NCI-H2171 (cell line): Measurements from ENCODE around the gene PTDSS2.
A peak's percentile ranks its signal among the peaks of the same experiment; 100 is the strongest.

Source experiments
- DNase-seq: peaks from one replicate; lab custom pipeline; 2025; lab: John Stamatoyannopoulos, UW

The PTDSS2 gene

GRCh38 chr11:469684-470560 lies 19.8 kb downstream of the PTDSS2 start:
- DNase-seq = no peak

- DNase-seq = no peak
Observed at GRCh38 chr11:471468-472145, 21.5 kb downstream of the PTDSS2 start.

- DNase-seq = no peak
Observed at GRCh38 chr11:472272-472671, 22.2 kb downstream of the PTDSS2 start.

- no peak for DNase-seq
Observed at GRCh38 chr11:472816-473215, 22.7 kb downstream of the PTDSS2 start.

GRCh38 chr11:473415-473814 lies 23.3 kb downstream of the PTDSS2 start:
- no peak for DNase-seq

- peak; percentile 48 for DNase-seq
Observed at GRCh38 chr11:473962-474785, 24.1 kb downstream of the PTDSS2 start.

GRCh38 chr11:474914-475506 lies 24.9 kb downstream of the PTDSS2 start:
- no peak for DNase-seq

- DNase-seq = no peak
Observed at GRCh38 chr11:475941-476340, 25.9 kb downstream of the PTDSS2 start.

GRCh38 chr11:476416-476815 lies 26.3 kb downstream of the PTDSS2 start:
- DNase-seq = no peak

GRCh38 chr11:477052-477715 lies 27.1 kb downstream of the PTDSS2 start:
- DNase-seq = no peak

- DNase-seq = no peak
Observed at GRCh38 chr11:479311-479710, 29.2 kb downstream of the PTDSS2 start.

- no peak for DNase-seq
Observed at GRCh38 chr11:484616-485015, 34.5 kb downstream of the PTDSS2 start.

- DNase-seq = no peak
Observed at GRCh38 chr11:486189-486588, 36.1 kb downstream of the PTDSS2 start.

- no peak for DNase-seq
Observed at GRCh38 chr11:487571-488021, 37.5 kb downstream of the PTDSS2 start.

GRCh38 chr11:488062-488461 lies 38.0 kb downstream of the PTDSS2 start:
- no peak for DNase-seq

- no peak for DNase-seq
Observed at GRCh38 chr11:488579-488978, 38.5 kb downstream of the PTDSS2 start.

- DNase-seq = no peak
Observed at GRCh38 chr11:488992-489391, 38.9 kb downstream of the PTDSS2 start.

- DNase-seq = no peak
Observed at GRCh38 chr11:489610-490185, 39.6 kb downstream of the PTDSS2 start.

- no peak for DNase-seq
Observed at GRCh38 chr11:490186-490929, 40.3 kb downstream of the PTDSS2 start.

GRCh38 chr11:490930-491260 lies 40.8 kb downstream of the PTDSS2 start:
- no peak for DNase-seq

- DNase-seq = no peak
Observed at GRCh38 chr11:491358-491757, 41.3 kb downstream of the PTDSS2 start.
